D721Med (cell line): ENCODE measurements around the gene YPEL4.

Source experiments
- DNase-seq: peaks from one replicate; pipeline ENCODE4 v3.0.0; 2011; ENCODE audit warnings: low spot score; ENCODE audit not compliant: insufficient read length
- FAIRE-seq: peaks from 2 replicates; lab custom pipeline; 2011; peaks lifted over from hg19 to GRCh38; lab: Jason Lieb, UNC
- CTCF ChIP-seq: IDR thresholded peaks from 2 replicates; pipeline ENCODE4 v1.5.1; 2012; ENCODE audit warnings: mild to moderate bottlenecking, control low read depth; ENCODE audit not compliant: insufficient read depth; ENCODE audit errors: missing control alignments

Gene YPEL4

GRCh38 chr11:57615308-57615707 lies 34.4 kb downstream of the YPEL4 start:
- no peak for TF ChIP-seq CTCF
- FAIRE-seq = no peak
- no peak for DNase-seq

GRCh38 chr11:57614234-57614772 lies 35.4 kb downstream of the YPEL4 start:
- no peak for TF ChIP-seq CTCF
- FAIRE-seq = no peak
- DNase-seq = no peak

GRCh38 chr11:57610170-57610569 lies 39.5 kb downstream of the YPEL4 start:
- DNase-seq (no peak), FAIRE-seq (no peak)
- no peak for TF ChIP-seq CTCF

GRCh38 chr11:57605028-57605420 lies 44.7 kb downstream of the YPEL4 start:
- no peak for FAIRE-seq
- DNase-seq = no peak
- no peak for TF ChIP-seq CTCF

GRCh38 chr11:57604296-57605027 lies 45.2 kb downstream of the YPEL4 start:
- no peak for DNase-seq
- no peak for TF ChIP-seq CTCF

GRCh38 chr11:57601297-57601696 lies 48.4 kb downstream of the YPEL4 start:
- FAIRE-seq = no peak
- DNase-seq = peak; percentile 56
- TF ChIP-seq CTCF = no peak

More at GRCh38 chr11:57604296-57605027, 45.2 kb downstream of the YPEL4 start:
- FAIRE-seq = no peak

GRCh38 chr11:57599381-57599780 lies 50.3 kb downstream of the YPEL4 start:
- no peak for FAIRE-seq
- no peak for TF ChIP-seq CTCF
- no peak for DNase-seq
